ENCODE data around the gene IFIT3.
"Not testable (repeated sequence)": the region's sequence is repeated elsewhere in the genome, so short reads cannot be mapped to it uniquely, and the experiment has no call there.

Gene IFIT3

GRCh38 chr10:89304446-89304845, 23.4 kb upstream of the IFIT3 start:
- DNase-seq: no peak

- no peak for DNase-seq
Measured at GRCh38 chr10:89304925-89305324, 22.9 kb upstream of the IFIT3 start.

- no peak for DNase-seq
Measured at GRCh38 chr10:89305766-89306433, 21.9 kb upstream of the IFIT3 start.

GRCh38 chr10:89306434-89307268, 21.1 kb upstream of the IFIT3 start:
- no peak for DNase-seq

GRCh38 chr10:89307269-89307577, 20.6 kb upstream of the IFIT3 start:
- DNase-seq: no peak

GRCh38 chr10:89308266-89308665, 19.5 kb upstream of the IFIT3 start:
- DNase-seq: no peak

GRCh38 chr10:89308736-89309135, 19.1 kb upstream of the IFIT3 start:
- no peak for DNase-seq

- no peak for DNase-seq
Measured at GRCh38 chr10:89309156-89310055, 18.4 kb upstream of the IFIT3 start.

GRCh38 chr10:89310056-89310893, 17.5 kb upstream of the IFIT3 start:
- no peak for DNase-seq

- no peak for DNase-seq
Measured at GRCh38 chr10:89312973-89313372, 14.8 kb upstream of the IFIT3 start.

- DNase-seq: no peak
Measured at GRCh38 chr10:89314676-89315075, 13.1 kb upstream of the IFIT3 start.

- DNase-seq: not testable (repeated sequence)
Measured at GRCh38 chr10:89318047-89318446, 9.8 kb upstream of the IFIT3 start.

GRCh38 chr10:89325081-89325480, 2.7 kb upstream of the IFIT3 start:
- DNase-seq: not testable (repeated sequence)

GRCh38 chr10:89325856-89326255, 1.9 kb upstream of the IFIT3 start:
- DNase-seq: not testable (repeated sequence)

GRCh38 chr10:89329151-89329550, 1.4 kb downstream of the IFIT3 start:
- no peak for DNase-seq

- not testable (repeated sequence) for DNase-seq
Measured at GRCh38 chr10:89330014-89330413, 2.2 kb downstream of the IFIT3 start.

- no peak for DNase-seq
Measured at GRCh38 chr10:89330537-89331212, 2.9 kb downstream of the IFIT3 start.

- not testable (repeated sequence) for DNase-seq
Measured at GRCh38 chr10:89331487-89332122, 3.8 kb downstream of the IFIT3 start.

- no peak for DNase-seq
Measured at GRCh38 chr10:89332123-89332633, 4.4 kb downstream of the IFIT3 start.

- no peak for DNase-seq
Measured at GRCh38 chr10:89335226-89335625, 7.4 kb downstream of the IFIT3 start.

GRCh38 chr10:89336241-89336640, 8.4 kb downstream of the IFIT3 start:
- no peak for DNase-seq

Data from activated CD4-positive, CD25-positive, alpha-beta regulatory T cell treated with anti-CD3 and anti-CD28 coated beads, Interleukin-2, amount 50 U/mL, for 72 hours (primary cell).